Neuron (in vitro differentiated cells): ENCODE data around the gene PWP2.

Experiments
- H2AFZ ChIP-seq: one replicate; pipeline ENCODE4 v1.6.1; 2013; ENCODE audit warnings: low read depth, mild to moderate bottlenecking, inconsistent platforms, low read length, moderate library complexity
- H3K27me3 ChIP-seq: one replicate; pipeline ENCODE4 v1.6.1; 2013; ENCODE audit warnings: low read length; ENCODE audit not compliant: insufficient read depth
- H3K36me3 ChIP-seq: one replicate; pipeline ENCODE4 v1.6.1; 2013; ENCODE audit warnings: low read length; ENCODE audit not compliant: insufficient read depth
- H3K4me1 ChIP-seq: one replicate; pipeline ENCODE4 v1.6.1; 2013; ENCODE audit warnings: low read length; ENCODE audit not compliant: insufficient read depth
- H3K4me3 ChIP-seq: 2 replicates; pipeline ENCODE4 v1.5.1; 2013; ENCODE audit warnings: mild to moderate bottlenecking, low read length, moderate library complexity
- H3K9me3 ChIP-seq: one replicate; pipeline ENCODE4 v1.6.1; 2013; ENCODE audit warnings: low read length

PWP2 gene

GRCh38 chr21:44071359-44072104 lies 35.7 kb upstream of the PWP2 start:
- peaks cover 4% of the 10 kb centered on the region for H3K4me1 ChIP-seq
- H3K9me3 ChIP-seq: no peaks in the 10 kb centered on the region
- H3K4me3 ChIP-seq: no peak overlapping the region
- no peak overlapping the region for H2AFZ ChIP-seq
- H3K27me3 ChIP-seq: no peaks in the 10 kb centered on the region
- peaks cover 42% of the 10 kb centered on the region for H3K36me3 ChIP-seq

- H3K27me3 ChIP-seq: no peaks in the 10 kb centered on the region
- no peak overlapping the region for H2AFZ ChIP-seq
- H3K9me3 ChIP-seq: no peaks in the 10 kb centered on the region
- H3K4me1 ChIP-seq: peaks cover 4% of the 10 kb centered on the region
- H3K36me3 ChIP-seq: peaks cover 45% of the 10 kb centered on the region
- H3K4me3 ChIP-seq: no peak overlapping the region
Measured at GRCh38 chr21:44072111-44072510, 35.1 kb upstream of the PWP2 start.

- H3K36me3 ChIP-seq: peaks cover 55% of the 10 kb centered on the region
- H3K4me1 ChIP-seq: no peaks in the 10 kb centered on the region
- H3K27me3 ChIP-seq: no peaks in the 10 kb centered on the region
- no peak overlapping the region for H2AFZ ChIP-seq
- no peak overlapping the region for H3K4me3 ChIP-seq
- H3K9me3 ChIP-seq: no peaks in the 10 kb centered on the region
Measured at GRCh38 chr21:44074315-44074958, 32.8 kb upstream of the PWP2 start.

- Histone ChIP-seq H3K4me1 (no peaks in the 10 kb centered on the region), H3K9me3 (no peaks in the 10 kb centered on the region), H3K4me3 (no peak overlapping the region), H2AFZ (no peak overlapping the region), H3K36me3 (peaks cover 66% of the 10 kb centered on the region), H3K27me3 (no peaks in the 10 kb centered on the region)
Measured at GRCh38 chr21:44076316-44076715, 30.9 kb upstream of the PWP2 start.

GRCh38 chr21:44078411-44078981 lies 28.7 kb upstream of the PWP2 start:
- Histone ChIP-seq H3K36me3 (peaks cover 82% of the 10 kb centered on the region), H3K27me3 (no peaks in the 10 kb centered on the region), H3K4me1 (no peaks in the 10 kb centered on the region), H3K4me3 (no peak overlapping the region), H3K9me3 (no peaks in the 10 kb centered on the region), H2AFZ (no peak overlapping the region)

- Histone ChIP-seq H3K27me3 (no peaks in the 10 kb centered on the region), H3K36me3 (peaks cover 85% of the 10 kb centered on the region), H2AFZ (no peak overlapping the region), H3K9me3 (no peaks in the 10 kb centered on the region), H3K4me3 (no peak overlapping the region), H3K4me1 (no peaks in the 10 kb centered on the region)
Measured at GRCh38 chr21:44079446-44079845, 27.8 kb upstream of the PWP2 start.

GRCh38 chr21:44079846-44080245 lies 27.4 kb upstream of the PWP2 start:
- H3K4me3 ChIP-seq: no peak overlapping the region
- H3K27me3 ChIP-seq: no peaks in the 10 kb centered on the region
- no peak overlapping the region for H2AFZ ChIP-seq
- no peaks in the 10 kb centered on the region for H3K9me3 ChIP-seq
- H3K4me1 ChIP-seq: no peaks in the 10 kb centered on the region
- H3K36me3 ChIP-seq: peaks cover 86% of the 10 kb centered on the region

GRCh38 chr21:44082648-44083440 lies 24.4 kb upstream of the PWP2 start:
- H2AFZ ChIP-seq: no peak overlapping the region
- peaks cover 79% of the 10 kb centered on the region for H3K36me3 ChIP-seq
- no peaks in the 10 kb centered on the region for H3K27me3 ChIP-seq
- no peak overlapping the region for H3K4me3 ChIP-seq
- H3K9me3 ChIP-seq: no peaks in the 10 kb centered on the region
- H3K4me1 ChIP-seq: no peaks in the 10 kb centered on the region

- Histone ChIP-seq H3K36me3 (peaks cover 80% of the 10 kb centered on the region), H3K4me1 (no peaks in the 10 kb centered on the region), H2AFZ (no peak overlapping the region), H3K27me3 (no peaks in the 10 kb centered on the region), H3K9me3 (no peaks in the 10 kb centered on the region), H3K4me3 (no peak overlapping the region)
Measured at GRCh38 chr21:44083631-44084291, 23.4 kb upstream of the PWP2 start.

- Histone ChIP-seq H3K9me3 (no peaks in the 10 kb centered on the region), H3K27me3 (no peaks in the 10 kb centered on the region), H3K4me3 (no peak overlapping the region), H2AFZ (no peak overlapping the region), H3K36me3 (peaks cover 80% of the 10 kb centered on the region), H3K4me1 (no peaks in the 10 kb centered on the region)
Measured at GRCh38 chr21:44084496-44085241, 22.5 kb upstream of the PWP2 start.

GRCh38 chr21:44085491-44086321 lies 21.5 kb upstream of the PWP2 start:
- no peaks in the 10 kb centered on the region for H3K27me3 ChIP-seq
- H2AFZ ChIP-seq: no peak overlapping the region
- no peaks in the 10 kb centered on the region for H3K9me3 ChIP-seq
- H3K36me3 ChIP-seq: peaks cover 82% of the 10 kb centered on the region
- no peaks in the 10 kb centered on the region for H3K4me1 ChIP-seq
- no peak overlapping the region for H3K4me3 ChIP-seq
